Endodermal cell (in vitro differentiated cells): Measurements from ENCODE around the gene SURF6. TPM values are rescaled to one million over a fixed set of nuclear protein-coding genes. Genes with fewer than 3 reads are reported as not detected.

Experiments used
- DNase-seq: peaks from one replicate; pipeline ENCODE4 v3.0.0-alpha.2; 2017
- H3K27ac ChIP-seq: 2 replicates; pipeline ENCODE4 v1.5.1; 2013; ENCODE audit warnings: mild to moderate bottlenecking, low read depth, low read length, moderate library complexity
- H3K27me3 ChIP-seq: 2 replicates; pipeline ENCODE4 v1.6.1; 2013; ENCODE audit warnings: mild to moderate bottlenecking, low read length, moderate library complexity; ENCODE audit not compliant: insufficient read depth, control insufficient read depth, poor library complexity, severe bottlenecking
- H3K36me3 ChIP-seq: 2 replicates; pipeline ENCODE4 v1.7.0; 2013; ENCODE audit warnings: mild to moderate bottlenecking, low read length, moderate library complexity; ENCODE audit not compliant: control insufficient read depth, insufficient read depth
- H3K4me1 ChIP-seq: one replicate; pipeline ENCODE4 v1.7.0; 2013; ENCODE audit warnings: low read length; ENCODE audit not compliant: control insufficient read depth, insufficient read depth
- H3K4me3 ChIP-seq: 2 replicates; pipeline ENCODE4 v1.5.1; 2013; ENCODE audit warnings: mild to moderate bottlenecking, low read length, moderate library complexity
- H3K9ac ChIP-seq: 2 replicates; pipeline ENCODE4 v1.6.1; 2013; ENCODE audit warnings: mild to moderate bottlenecking, low read length, moderate library complexity; ENCODE audit not compliant: poor library complexity, severe bottlenecking; ENCODE audit errors: extremely low read depth
- H3K9me3 ChIP-seq: 2 replicates; pipeline ENCODE4 v1.6.1; 2013; ENCODE audit warnings: mild to moderate bottlenecking, low read length, moderate library complexity; ENCODE audit not compliant: control insufficient read depth
- H3K27ac Mint-ChIP-seq: 2 replicates; pipeline ENCODE4 v1.8.0; 2020; ENCODE audit warnings: mixed read lengths
- H3K27me3 Mint-ChIP-seq: 2 replicates; pipeline ENCODE4 v1.8.0; 2021; ENCODE audit warnings: mild to moderate bottlenecking, mixed read lengths; ENCODE audit not compliant: insufficient read depth
- H3K36me3 Mint-ChIP-seq: 2 replicates; pipeline ENCODE4 v1.8.0; 2020; ENCODE audit warnings: low read depth, mixed read lengths
- H3K4me1 Mint-ChIP-seq: 2 replicates; pipeline ENCODE4 v1.8.0; 2020; ENCODE audit warnings: mixed read lengths
- H3K4me3 Mint-ChIP-seq: 2 replicates; pipeline ENCODE4 v1.8.0; 2020; ENCODE audit warnings: mild to moderate bottlenecking, moderate library complexity, mixed read lengths
- H3K9me3 Mint-ChIP-seq: 2 replicates; pipeline ENCODE4 v1.8.0; 2020; ENCODE audit warnings: mild to moderate bottlenecking, mixed read lengths
- CTCF ChIP-seq: fragments of 200-600 bp; sonication (generic); conservative IDR thresholded peaks from 2 replicates; pipeline ENCODE4 v1.5.0; 2021; ENCODE audit warnings: antibody characterized with exemption, mild to moderate bottlenecking
- WGBS, 2 experiments: methylation state at CpG; one replicate each; pipeline versions ENCODE4 v1.1.5 to v1.1.7; 2013; ENCODE audit warnings: missing lambda C conversion rate in 2 of 2, mixed read lengths in 1 of 2; ENCODE audit not compliant: insufficient coverage in 1 of 2, insufficient read length in 1 of 2; 5-methylcytosine and 5-hydroxymethylcytosine counted together
- total RNA-seq, 2 donors: library from RNA; stranded (reverse); fragmentation: NEBNext Ultra II Directional in 1 of 2; extraction: Animal tissue kit (Norgen Biotek cat#: 25700) in 1 of 2; gene quantifications; 2 replicates in 1 of 2; 3 replicates in 1 of 2; pipeline ENCODE4 v1.2.1, GENCODE V29; 2021

Gene SURF6
- total RNA-seq, 2 donors from 2014 or later = 22.9 to 27.5 TPM

- H3K4me3 ChIP-seq = peak overlapping the region; percentile 83
- no peak for TF ChIP-seq CTCF
- peaks cover 70% of the 10 kb centered on the region for H3K36me3 Mint-ChIP-seq
- no peak for DNase-seq
- no peak overlapping the region for H3K27ac ChIP-seq
- H3K27me3 Mint-ChIP-seq = no peaks in the 10 kb centered on the region
- no peak overlapping the region for H3K9ac ChIP-seq
- H3K9me3 ChIP-seq = no peaks in the 10 kb centered on the region
- H3K9me3 Mint-ChIP-seq = no peaks in the 10 kb centered on the region
- peaks cover 24% of the 10 kb centered on the region for H3K4me1 Mint-ChIP-seq
- peak overlapping the region; percentile 98 for H3K4me3 Mint-ChIP-seq
- 88 to 90% methylated on average over 15 of the region's 15 CpGs for WGBS, 2 experiments
- H3K4me1 ChIP-seq = no peaks in the 10 kb centered on the region
- peaks cover 61% of the 10 kb centered on the region for H3K36me3 ChIP-seq
- no peaks in the 10 kb centered on the region for H3K27me3 ChIP-seq
- peak overlapping the region; percentile 99 for H3K27ac Mint-ChIP-seq
Observed at GRCh38 chr9:133349965-133350616, 14.1 kb upstream of the SURF6 start.

- no peaks in the 10 kb centered on the region for H3K9me3 ChIP-seq
- TF ChIP-seq CTCF = no peak
- Mint-ChIP-seq H3K27ac (peak overlapping the region; percentile 99), H3K4me3 (peak overlapping the region; percentile 98), H3K36me3 (peaks cover 79% of the 10 kb centered on the region), H3K9me3 (no peaks in the 10 kb centered on the region), H3K4me1 (peaks cover 24% of the 10 kb centered on the region), H3K27me3 (no peaks in the 10 kb centered on the region)
- WGBS, 2 experiments = 18 to 28% methylated on average over 12 to 25 of the region's 25 CpGs
- no peaks in the 10 kb centered on the region for H3K4me1 ChIP-seq
- no peak for DNase-seq
- H3K27ac ChIP-seq = peak overlapping the region; percentile 95
- H3K4me3 ChIP-seq = peak overlapping the region; percentile 83
- H3K9ac ChIP-seq = peak overlapping the region; percentile 98
- H3K27me3 ChIP-seq = no peaks in the 10 kb centered on the region
- H3K36me3 ChIP-seq = peaks cover 71% of the 10 kb centered on the region
Observed at GRCh38 chr9:133348718-133349573, 13.0 kb upstream of the SURF6 start.

- Histone ChIP-seq H3K27ac (peak within 1 kb of the TSS; percentile 95), H3K9me3 (no peaks in the 10 kb centered on the region), H3K27me3 (no peaks in the 10 kb centered on the region), H3K4me3 (peak within 1 kb of the TSS; percentile 86), H3K4me1 (no peaks in the 10 kb centered on the region), H3K36me3 (peaks cover 75% of the 10 kb centered on the region), H3K9ac (peak within 1 kb of the TSS; percentile 98)
- peak; percentile 97 for DNase-seq
- Mint-ChIP-seq H3K9me3 (no peaks in the 10 kb centered on the region), H3K27ac (peak within 1 kb of the TSS; percentile 99), H3K36me3 (peaks cover 82% of the 10 kb centered on the region), H3K27me3 (no peaks in the 10 kb centered on the region), H3K4me1 (peaks cover 24% of the 10 kb centered on the region), H3K4me3 (peak within 1 kb of the TSS; percentile 98)
- 0% methylated on average over 41 to 64 of the region's 64 CpGs for WGBS, 2 experiments
- peak; percentile 11 for TF ChIP-seq CTCF
Observed at GRCh38 chr9:133347985-133348717, 12.2 kb upstream of the SURF6 start, which contains the start of the genes MED22 and RPL7A. MED22 (minus strand) TSS chr9:133348131; CDS start chr9:133346662, 1,469 bp downstream. RPL7A (plus strand) TSS chr9:133348218; CDS start chr9:133348244, 26 bp downstream.
